AG20443 (cell line): ENCODE data around the gene IFNLR1.

Source experiments
- DNase-seq: peaks from one replicate; pipeline ENCODE4 v3.0.0; 2012; ENCODE audit warnings: low spot score, mixed read lengths

Gene IFNLR1

GRCh38 chr1:24205345-24206082 is 18.4 kb upstream of the IFNLR1 start:
- no peak for DNase-seq

- DNase-seq = no peak
Measured at GRCh38 chr1:24204116-24204515, 17.0 kb upstream of the IFNLR1 start.

- DNase-seq = no peak
Measured at GRCh38 chr1:24203404-24203803, 16.3 kb upstream of the IFNLR1 start.

DNA sequence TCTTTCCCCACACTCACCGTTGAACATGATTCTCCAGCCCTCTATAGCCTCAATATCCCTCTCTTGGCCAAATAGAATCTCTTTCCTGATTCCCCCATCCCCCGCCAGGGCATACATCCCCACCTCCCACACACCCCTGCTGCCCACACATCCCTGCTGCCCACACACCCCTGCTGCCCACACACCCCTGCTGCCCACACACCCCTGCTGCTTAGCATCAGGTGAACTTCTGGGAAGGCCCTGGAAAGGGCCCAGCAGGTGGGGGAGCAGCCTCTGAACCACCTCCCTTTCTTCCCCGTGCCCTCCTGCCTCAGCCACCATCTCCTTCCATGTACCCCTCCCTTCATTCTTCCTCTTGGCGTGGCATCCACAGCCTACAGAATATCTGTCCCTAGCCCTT is 15.9 kb upstream of the IFNLR1 start:
- DNase-seq = no peak

- DNase-seq = no peak
Measured at GRCh38 chr1:24202556-24202955, 15.5 kb upstream of the IFNLR1 start.

- peak; percentile 90 for DNase-seq
Measured at GRCh38 chr1:24201941-24202440, 14.9 kb upstream of the IFNLR1 start.

DNA sequence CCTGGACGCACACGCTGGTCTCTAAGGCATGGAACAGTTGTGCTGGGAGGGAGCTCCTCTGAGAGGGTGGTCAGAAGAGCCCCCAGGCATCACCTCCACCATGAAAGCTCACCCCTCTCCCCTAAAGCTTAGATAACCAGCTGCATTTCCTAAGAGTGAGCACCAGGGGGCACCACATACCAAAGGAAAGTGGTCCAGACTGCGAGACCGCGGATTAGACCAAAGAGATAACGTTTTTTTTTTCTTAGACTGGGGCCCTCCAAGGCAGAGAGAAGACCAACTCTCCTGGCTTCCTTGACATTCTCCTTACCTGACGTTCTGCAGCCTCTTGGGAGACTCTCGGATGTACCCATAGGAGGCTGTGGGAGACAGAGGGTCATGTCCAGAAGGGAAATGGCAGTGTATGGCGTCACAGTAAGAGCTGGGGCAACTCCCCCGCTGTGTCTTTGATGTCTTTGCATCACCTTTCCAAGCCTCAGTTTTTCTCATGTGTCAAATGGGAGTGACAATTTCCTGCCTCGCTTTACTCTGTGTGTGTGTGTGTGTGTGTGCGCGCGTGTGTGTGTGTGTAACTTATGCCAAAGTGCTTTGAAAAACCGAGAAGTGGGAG is 12.3 kb upstream of the IFNLR1 start:
- DNase-seq = peak; percentile 76

GRCh38 chr1:24198766-24199165 is 11.7 kb upstream of the IFNLR1 start:
- no peak for DNase-seq

DNA sequence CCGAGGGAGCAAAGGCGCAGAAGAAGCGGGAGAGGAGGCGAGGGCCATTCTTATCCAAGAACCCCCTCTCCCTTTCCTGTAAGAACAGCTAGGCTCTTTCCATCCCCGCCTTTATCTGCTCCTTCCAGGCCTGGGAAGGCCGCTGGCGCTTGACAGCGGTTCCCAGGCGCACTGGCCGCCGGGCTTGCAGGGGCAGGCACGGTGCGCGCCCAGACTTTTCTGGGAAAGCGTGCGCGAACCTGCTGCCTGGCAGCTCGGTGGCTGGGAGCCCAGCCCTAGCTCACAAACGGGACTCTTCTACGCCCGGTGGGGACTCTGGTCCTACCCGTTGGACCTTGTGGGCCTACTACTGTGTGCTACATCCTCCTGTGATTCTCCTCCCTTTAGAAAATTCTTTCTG is 8.8 kb upstream of the IFNLR1 start:
- no peak for DNase-seq

DNA sequence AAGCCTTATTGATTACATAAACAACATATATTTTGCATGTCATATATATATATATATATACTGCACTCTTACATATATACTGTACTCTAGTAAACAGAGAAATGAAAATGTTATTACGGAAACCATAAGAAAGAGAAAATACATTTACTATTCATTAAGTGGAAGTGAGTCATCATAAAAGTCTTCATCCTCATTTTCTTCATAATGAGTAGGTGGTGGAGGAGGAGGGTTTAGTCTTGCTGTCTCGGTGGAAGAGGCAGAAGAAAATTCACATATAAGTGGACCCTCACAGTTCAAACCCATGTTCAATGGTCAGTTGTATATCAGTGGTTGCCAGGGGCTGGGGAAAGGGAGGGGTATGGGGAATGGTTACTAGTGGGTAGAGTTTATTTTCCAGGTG is 8.0 kb upstream of the IFNLR1 start:
- no peak for DNase-seq

GRCh38 chr1:24193046-24193445 is 6.0 kb upstream of the IFNLR1 start:
- DNase-seq = no peak

- DNase-seq = peak; percentile 58
Measured at GRCh38 chr1:24191860-24192259, 4.8 kb upstream of the IFNLR1 start.

GRCh38 chr1:24190983-24191461 is 3.9 kb upstream of the IFNLR1 start:
- DNase-seq = no peak

GRCh38 chr1:24189528-24189927 is 2.4 kb upstream of the IFNLR1 start:
- DNase-seq = no peak

DNA sequence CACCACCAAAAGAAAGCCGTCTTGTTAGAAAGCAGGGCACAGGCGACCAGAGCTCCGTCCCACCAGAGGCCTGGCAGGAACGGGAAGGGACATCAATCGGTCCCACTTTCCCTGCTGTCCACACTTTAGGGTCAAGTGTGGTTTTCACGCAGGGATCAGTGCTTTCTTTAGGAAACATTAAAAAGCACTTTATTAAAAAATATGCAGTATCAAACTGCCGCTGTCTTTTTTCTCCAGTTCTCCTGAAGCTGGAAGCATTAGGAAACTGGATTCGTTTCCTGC is 437 bp downstream of the IFNLR1 start:
- no peak for DNase-seq

GRCh38 chr1:24186031-24186710 is 918 bp downstream of the IFNLR1 start:
- DNase-seq = no peak

DNA sequence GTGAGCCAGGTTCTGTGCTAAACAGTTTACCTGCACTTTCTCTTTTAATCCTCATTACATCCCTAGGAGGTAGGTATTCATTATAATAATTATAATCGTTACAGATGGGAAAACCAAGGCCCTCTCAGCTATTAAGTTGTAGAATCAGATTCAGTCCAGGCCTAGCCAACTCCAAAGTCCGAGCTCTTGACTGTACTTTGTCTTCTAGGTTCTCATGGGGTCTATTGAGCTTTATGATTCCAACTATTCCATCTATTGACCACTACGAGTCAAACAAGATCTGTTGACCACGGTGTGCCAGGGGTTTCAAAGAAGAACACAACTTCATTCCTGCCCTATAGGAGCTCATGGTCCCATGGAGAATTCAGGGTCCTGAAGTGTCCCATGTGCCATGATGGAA is 2.0 kb downstream of the IFNLR1 start:
- DNase-seq = no peak

GRCh38 chr1:24182061-24182460 is 5.0 kb downstream of the IFNLR1 start:
- no peak for DNase-seq

- DNase-seq = no peak
Measured at GRCh38 chr1:24181619-24182018, 5.5 kb downstream of the IFNLR1 start.

GRCh38 chr1:24180676-24181075 is 6.4 kb downstream of the IFNLR1 start:
- DNase-seq = no peak

DNA sequence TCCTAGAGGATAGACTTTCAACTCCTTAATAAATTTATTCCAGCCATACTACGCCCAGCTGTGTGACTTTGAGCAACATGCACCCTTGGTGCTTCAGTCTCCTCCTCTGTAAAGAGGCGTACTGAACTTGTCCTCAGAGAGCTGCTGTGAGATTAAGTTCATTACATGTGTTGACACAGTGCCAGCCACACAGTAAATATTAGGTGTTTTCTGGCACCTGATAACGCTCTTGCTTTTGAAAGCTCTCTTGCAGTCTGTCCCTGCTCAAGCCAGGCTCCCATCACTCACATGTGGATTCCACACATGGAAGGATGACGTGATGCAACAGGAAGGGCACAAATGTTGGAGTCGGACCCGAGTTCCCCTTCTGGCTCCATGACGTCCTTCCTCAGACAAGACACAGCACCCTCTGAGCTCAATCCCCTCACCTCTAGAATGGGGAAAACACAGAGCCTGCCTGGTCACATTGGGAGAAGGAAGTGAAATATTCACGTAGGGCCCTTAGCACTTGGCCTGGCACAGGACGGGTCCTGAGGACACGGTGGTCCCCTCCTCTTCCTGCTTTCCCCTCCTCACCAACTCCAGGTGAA is 7.7 kb downstream of the IFNLR1 start:
- DNase-seq = no peak

GRCh38 chr1:24178407-24178806 is 8.7 kb downstream of the IFNLR1 start:
- no peak for DNase-seq

DNA sequence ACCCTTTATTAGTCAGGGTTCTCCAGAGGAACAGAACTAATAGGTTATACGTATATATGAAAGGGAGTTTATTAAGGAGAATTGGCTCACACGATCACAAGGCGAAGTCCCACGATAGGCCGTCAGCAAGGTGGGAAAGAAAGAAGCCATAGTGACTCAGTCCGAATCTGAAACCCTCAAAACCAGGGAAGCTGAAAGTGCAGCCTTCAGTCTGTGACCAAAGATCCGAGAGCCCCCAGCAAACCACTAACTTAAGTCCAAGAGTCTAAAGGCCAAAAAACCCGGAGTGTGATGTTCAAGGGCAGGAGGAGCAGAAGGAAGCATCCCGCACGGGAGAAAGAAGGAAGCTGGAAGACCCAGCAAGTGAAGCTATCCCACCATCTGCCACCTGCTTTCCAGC is 9.9 kb downstream of the IFNLR1 start:
- no peak for DNase-seq
